ENCODE measurements around the gene JADE2.

- TF ChIP-seq CTCF (IDR thresholded peaks at IDR 0.05; ENCODE audit: low read depth, low read length) = no peak
- TF ChIP-seq POLR2A (IDR thresholded peaks at IDR 0.05; ENCODE audit: extremely low read depth, insufficient read length) = no peak
- TF ChIP-seq, protein P1, sequence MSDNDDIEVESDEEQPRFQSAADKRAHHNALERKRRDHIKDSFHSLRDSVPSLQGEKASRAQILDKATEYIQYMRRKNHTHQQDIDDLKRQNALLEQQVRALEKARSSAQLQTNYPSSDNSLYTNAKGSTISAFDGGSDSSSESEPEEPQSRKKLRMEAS (IDR thresholded peaks at IDR 0.05; ENCODE audit: low read depth, low read length) = peak; percentile 52; the same call in 1 of the 2 replicates
Measured at GRCh38 chr5:134503088-134503936, 22.2 kb upstream of the JADE2 start.

All from NB4 (cell line).